AG04450 (cell line): Measurements from ENCODE around the gene MEGF11. TPM values are rescaled to one million over a fixed set of nuclear protein-coding genes. Genes with fewer than 3 reads are reported as not detected.

Source experiments
- CTCF ChIA-PET: fragments of 300-600, 350-600 bp; formaldehyde crosslinking; extraction: SDS; loops from one replicate; lab custom pipeline; 2022; ENCODE audit warnings: antibody characterized with exemption, inconsistent platforms; lab: Charles Lee
- POLR2A ChIA-PET: fragments of 350-600 bp; formaldehyde crosslinking; extraction: SDS; loops from one replicate; lab custom pipeline; 2021; ENCODE audit warnings: antibody characterized with exemption, inconsistent platforms; lab: Yijun Ruan, JAX
- DNase-seq: peaks from one replicate; pipeline ENCODE4 v3.0.0-alpha.2; 2011; ENCODE audit warnings: low read depth, low spot score
- H3K27ac ChIP-seq: one replicate; pipeline ENCODE4 v1.5.1; 2012; ENCODE audit warnings: low read depth, low read length, control low read depth
- H3K27me3 ChIP-seq: one replicate; pipeline ENCODE4 v1.6.0; 2012; ENCODE audit warnings: low read length; ENCODE audit not compliant: control insufficient read depth, insufficient read depth
- H3K4me3 ChIP-seq: 2 replicates; pipeline ENCODE4 v1.5.1; 2011; ENCODE audit warnings: mild to moderate bottlenecking, low read depth, low read length, control low read depth
- H3K9me3 ChIP-seq: 2 replicates; pipeline ENCODE4 v1.5.1; 2012; ENCODE audit warnings: low read length; ENCODE audit not compliant: control insufficient read depth, insufficient read depth
- CTCF ChIP-seq: IDR thresholded peaks from 2 replicates; pipeline ENCODE4 v1.5.1; 2011; ENCODE audit warnings: low read depth, low read length, control low read depth, inconsistent platforms
- polyA plus RNA-seq: library from polyadenylated mRNA; depleted of rRNA; stranded (reverse); fragments of >200 nt; gene quantifications from 2 replicates; pipeline ENCODE4 v1.2.3, GENCODE V29; 2011

MEGF11 gene
- polyA plus RNA-seq, 1 experiment = not detected

GRCh38 chr15:65958835-65959234 is 294.7 kb downstream of the MEGF11 start:
- ChIA-PET POLR2A (interaction anchor here (0.6 kb wide), 1 partner anchor 89 kb away, joined by 14 read pairs; no protein-coding TSS in a partner anchor), CTCF (no interaction called here)
- Histone ChIP-seq H3K9me3 (no peaks in the 10 kb centered on the region), H3K27me3 (peaks cover 35% of the 10 kb centered on the region), H3K27ac (no peak overlapping the region), H3K4me3 (no peak overlapping the region)
- no peak for TF ChIP-seq CTCF
- DNase-seq = no peak

- no peak overlapping the region for H3K27ac ChIP-seq
- ChIA-PET POLR2A (no interaction called here), CTCF (no interaction called here)
Measured at GRCh38 chr15:65957451-65957850, 296.1 kb downstream of the MEGF11 start.

GRCh38 chr15:65956899-65957298 is 296.7 kb downstream of the MEGF11 start:
- no peak for TF ChIP-seq CTCF
- CTCF ChIA-PET = no interaction called here
- peaks cover 19% of the 10 kb centered on the region for H3K27me3 ChIP-seq
- no peaks in the 10 kb centered on the region for H3K9me3 ChIP-seq
- DNase-seq = no peak
- no peak overlapping the region for H3K4me3 ChIP-seq
- H3K27ac ChIP-seq = no peak overlapping the region
- POLR2A ChIA-PET = no interaction called here

More at GRCh38 chr15:65957451-65957850, 296.1 kb downstream of the MEGF11 start:
- H3K27me3 ChIP-seq = peaks cover 24% of the 10 kb centered on the region
- no peak for DNase-seq
- TF ChIP-seq CTCF = no peak
- H3K9me3 ChIP-seq = no peaks in the 10 kb centered on the region
- no peak overlapping the region for H3K4me3 ChIP-seq

GRCh38 chr15:65956307-65956706 is 297.2 kb downstream of the MEGF11 start:
- POLR2A ChIA-PET = no interaction called here

GRCh38 chr15:65954289-65954741 is 299.2 kb downstream of the MEGF11 start:
- H3K27ac ChIP-seq = no peak overlapping the region
- TF ChIP-seq CTCF = no peak
- ChIA-PET CTCF (no interaction called here), POLR2A (no interaction called here)
- no peak overlapping the region for H3K4me3 ChIP-seq
- no peak for DNase-seq
- H3K9me3 ChIP-seq = no peaks in the 10 kb centered on the region
- H3K27me3 ChIP-seq = peaks cover 19% of the 10 kb centered on the region

More at GRCh38 chr15:65956307-65956706, 297.2 kb downstream of the MEGF11 start:
- no peaks in the 10 kb centered on the region for H3K9me3 ChIP-seq
- no peak overlapping the region for H3K27ac ChIP-seq
- no peak for DNase-seq
- no peak overlapping the region for H3K4me3 ChIP-seq
- peaks cover 19% of the 10 kb centered on the region for H3K27me3 ChIP-seq
- TF ChIP-seq CTCF = no peak
- CTCF ChIA-PET = no interaction called here
